GM12875 (cell line): Measurements from ENCODE around the gene ARMC2.

ENCODE experiments used
- H3K4me3 ChIP-seq: one replicate; pipeline ENCODE4 v1.5.1; 2011; ENCODE audit warnings: low read depth, low read length, control low read depth
- TF ChIP-seq, protein P1 (sequence below): IDR thresholded peaks from 2 replicates; pipeline ENCODE4 v1.5.1; 2011; ENCODE audit warnings: low read depth, mild to moderate bottlenecking, control low read depth, inconsistent platforms, low read length, moderate library complexity, borderline replicate concordance; ENCODE audit not compliant: insufficient read depth

Gene ARMC2

DNA sequence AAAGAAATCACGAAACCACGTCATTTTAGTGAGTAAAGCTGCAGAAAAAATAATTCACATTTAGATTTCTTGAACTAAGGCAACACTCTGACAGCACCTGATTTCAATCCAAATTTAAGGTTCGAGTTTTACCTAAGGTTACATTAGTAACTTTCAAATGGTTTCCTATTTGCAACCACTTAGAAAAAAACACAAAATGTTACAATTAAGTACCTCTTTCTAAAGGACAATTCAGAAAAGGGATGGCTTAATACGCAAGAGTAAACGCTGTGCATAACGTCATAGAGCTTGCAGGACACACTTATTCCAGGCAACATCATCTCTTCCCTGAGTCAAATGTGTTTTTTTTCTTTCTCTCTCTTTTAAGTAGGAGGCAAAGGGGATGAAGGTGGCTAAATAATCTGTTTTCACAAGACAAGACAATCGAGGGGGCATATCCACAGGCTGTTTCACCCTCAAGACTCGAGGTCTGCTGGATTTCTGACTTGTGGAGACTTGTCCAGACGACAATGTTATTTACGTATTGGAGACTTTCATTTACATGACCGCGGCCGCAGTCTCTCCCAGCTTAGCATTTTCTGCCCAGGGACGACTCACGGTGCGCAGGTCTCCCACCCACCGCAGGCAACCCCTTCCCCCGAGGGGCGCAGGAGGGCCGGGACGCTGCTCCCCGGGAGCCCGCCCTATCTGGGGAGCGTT is 160.5 kb downstream of the ARMC2 start:
- TF ChIP-seq, protein P1, sequence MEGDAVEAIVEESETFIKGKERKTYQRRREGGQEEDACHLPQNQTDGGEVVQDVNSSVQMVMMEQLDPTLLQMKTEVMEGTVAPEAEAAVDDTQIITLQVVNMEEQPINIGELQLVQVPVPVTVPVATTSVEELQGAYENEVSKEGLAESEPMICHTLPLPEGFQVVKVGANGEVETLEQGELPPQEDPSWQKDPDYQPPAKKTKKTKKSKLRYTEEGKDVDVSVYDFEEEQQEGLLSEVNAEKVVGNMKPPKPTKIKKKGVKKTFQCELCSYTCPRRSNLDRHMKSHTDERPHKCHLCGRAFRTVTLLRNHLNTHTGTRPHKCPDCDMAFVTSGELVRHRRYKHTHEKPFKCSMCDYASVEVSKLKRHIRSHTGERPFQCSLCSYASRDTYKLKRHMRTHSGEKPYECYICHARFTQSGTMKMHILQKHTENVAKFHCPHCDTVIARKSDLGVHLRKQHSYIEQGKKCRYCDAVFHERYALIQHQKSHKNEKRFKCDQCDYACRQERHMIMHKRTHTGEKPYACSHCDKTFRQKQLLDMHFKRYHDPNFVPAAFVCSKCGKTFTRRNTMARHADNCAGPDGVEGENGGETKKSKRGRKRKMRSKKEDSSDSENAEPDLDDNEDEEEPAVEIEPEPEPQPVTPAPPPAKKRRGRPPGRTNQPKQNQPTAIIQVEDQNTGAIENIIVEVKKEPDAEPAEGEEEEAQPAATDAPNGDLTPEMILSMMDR: no peak

DNA sequence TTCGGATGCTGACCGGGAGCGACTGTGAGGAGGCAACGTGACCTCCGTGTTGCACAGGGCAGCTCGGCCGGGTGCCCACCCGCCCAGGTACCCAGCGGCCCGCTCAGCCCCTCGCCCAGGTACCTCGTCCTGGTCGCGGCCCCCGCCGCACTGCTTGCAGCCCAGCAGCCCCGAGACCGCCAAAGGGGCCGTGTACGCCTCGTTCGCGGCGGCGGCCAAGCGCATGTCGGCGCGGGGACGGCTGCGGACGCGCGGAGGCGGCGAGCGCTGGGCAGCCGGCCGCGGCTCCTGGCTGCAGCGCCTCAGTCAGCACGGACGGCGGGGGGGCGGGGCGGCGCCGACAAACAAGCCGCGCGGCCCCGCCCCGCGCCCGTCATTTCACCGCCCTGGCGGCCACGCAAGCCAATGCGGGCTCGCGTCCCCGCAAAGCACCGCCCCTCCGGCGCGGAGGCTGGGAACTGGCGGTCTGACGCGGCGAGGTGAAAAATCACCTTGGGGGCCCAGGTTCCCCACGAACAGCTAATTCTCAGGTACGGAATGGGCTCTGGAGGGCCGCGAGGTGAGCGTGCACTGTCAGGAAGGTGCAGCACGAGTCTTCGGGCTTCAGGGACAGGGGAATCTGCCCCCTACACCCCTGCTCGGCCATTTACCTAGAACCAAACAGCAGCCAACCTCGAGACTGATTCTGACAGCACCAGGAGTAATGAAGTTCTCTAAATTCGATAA is 161.2 kb downstream of the ARMC2 start:
- TF ChIP-seq, protein P1: 0 out of 2 replicates have a peak, but pooled peaks have one; percentile 4
- H3K4me3 ChIP-seq: peak overlapping the region; percentile 26

More for the DNA sequence above, 160.5 kb downstream of the ARMC2 start:
- H3K4me3 ChIP-seq: no peak overlapping the region

DNA sequence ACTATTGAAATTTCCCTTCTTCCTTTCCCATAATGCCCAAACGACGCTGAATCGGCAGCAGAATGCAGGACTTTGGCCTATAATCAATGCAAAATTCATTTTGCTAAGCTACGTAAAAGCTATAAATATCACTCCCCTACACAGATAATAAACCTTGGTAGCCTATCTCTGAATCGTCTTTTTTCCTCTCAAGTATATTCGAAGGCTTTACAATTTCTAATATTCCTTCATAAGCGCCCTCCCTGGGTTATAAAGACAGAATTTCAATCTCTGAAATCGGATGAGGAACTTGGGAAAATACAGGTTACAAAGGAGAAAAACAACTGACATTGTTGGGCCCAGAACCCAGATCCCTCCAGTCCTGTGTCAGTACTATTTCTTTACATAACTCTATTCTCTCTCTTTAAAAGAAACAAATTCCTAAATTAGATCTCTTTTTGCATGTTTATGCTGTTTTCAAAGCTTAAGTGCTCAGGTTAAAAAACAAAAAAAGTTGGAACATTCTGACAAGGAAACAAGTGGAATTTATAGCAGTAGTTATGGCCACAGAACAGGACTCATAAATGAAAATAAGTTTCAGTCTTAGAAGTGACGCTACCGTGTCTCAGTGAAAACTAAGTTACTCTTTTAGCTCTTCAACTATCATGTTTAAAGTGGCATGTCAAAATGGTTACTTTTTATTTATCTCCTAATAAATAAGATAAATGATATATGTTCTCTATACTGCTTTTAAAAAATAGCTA is 161.9 kb downstream of the ARMC2 start:
- TF ChIP-seq, protein P1: no peak

DNA sequence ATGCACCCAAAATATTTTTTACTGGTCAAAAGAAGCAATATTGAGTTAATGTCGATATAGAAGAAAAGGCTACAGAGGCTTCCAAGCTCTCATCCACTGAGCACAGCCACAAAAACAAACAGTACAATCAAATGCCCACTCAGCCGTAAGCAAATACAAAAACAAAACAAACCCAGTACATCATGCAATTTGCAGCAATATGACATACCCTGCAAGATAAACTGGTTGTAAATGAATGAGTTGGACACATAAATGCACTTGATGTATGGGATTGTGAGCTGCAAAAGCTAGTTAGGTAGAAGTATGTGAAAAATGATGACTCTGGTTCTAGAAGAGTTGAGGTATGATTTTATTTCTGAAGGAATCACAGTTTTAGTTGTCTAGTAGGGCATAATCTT is 162.5 kb downstream of the ARMC2 start:
- H3K4me3 ChIP-seq: no peak overlapping the region

More for the DNA sequence above, 161.9 kb downstream of the ARMC2 start:
- no peak overlapping the region for H3K4me3 ChIP-seq

DNA sequence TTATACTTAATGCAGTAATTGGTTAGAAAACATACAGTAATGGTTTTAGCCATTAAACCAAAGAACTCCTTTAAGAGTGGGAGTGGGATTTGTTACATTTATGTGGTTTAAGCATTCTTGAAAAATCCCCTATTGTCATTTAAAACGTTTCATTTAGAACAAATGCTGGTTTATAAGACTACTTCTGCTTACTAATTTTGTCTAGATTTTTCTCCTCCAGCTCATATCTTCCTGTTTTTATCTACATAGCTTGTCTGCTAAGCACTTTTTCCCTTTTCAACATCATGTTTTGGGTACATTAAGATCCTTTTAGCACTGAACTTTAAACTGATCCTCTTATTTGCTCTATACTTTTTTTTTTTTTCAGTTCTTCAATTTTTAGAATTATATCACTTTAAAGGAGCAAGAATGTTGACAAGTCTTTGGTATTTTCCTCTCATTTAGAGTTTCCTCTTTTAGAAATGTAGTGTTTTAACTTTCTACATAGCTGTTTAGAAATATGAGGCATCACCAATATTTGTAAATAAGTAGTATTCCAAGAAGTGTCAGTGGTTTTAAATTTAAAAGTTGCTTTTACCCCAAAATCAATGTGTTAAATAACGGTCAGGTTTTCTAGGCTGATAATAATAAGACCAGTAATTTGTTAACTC is 165.6 kb downstream of the ARMC2 start:
- TF ChIP-seq, protein P1: no peak

More for the DNA sequence above, 162.5 kb downstream of the ARMC2 start:
- TF ChIP-seq, protein P1: no peak

DNA sequence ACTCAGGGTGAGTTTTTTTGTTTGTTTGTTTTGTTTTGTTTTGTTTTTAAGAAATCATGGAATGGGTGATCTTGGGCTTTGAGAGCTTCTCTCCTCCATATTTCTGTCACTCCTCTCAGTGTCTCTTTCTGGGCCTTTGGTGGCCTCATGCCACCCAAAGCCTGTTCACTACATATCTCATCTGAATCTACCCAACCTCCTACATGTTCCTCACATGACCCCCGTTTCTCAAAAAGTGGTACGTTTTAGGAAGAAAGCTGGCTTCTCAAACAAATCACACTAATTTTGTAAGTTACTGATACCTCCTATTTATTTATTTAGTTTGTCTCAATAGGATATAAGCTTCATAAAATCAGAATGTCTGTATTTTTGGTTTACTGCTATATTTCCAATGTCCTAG is 166.4 kb downstream of the ARMC2 start:
- TF ChIP-seq, protein P1: no peak
- no peak overlapping the region for H3K4me3 ChIP-seq

More for the DNA sequence above, 165.6 kb downstream of the ARMC2 start:
- no peak overlapping the region for H3K4me3 ChIP-seq
